Peyer's patch (tissue), 4 donors: ENCODE results near the gene WWP2.

Source experiments
- POLR2A ChIP-seq, 2 donors: fragments of 450-650 bp; IDR thresholded peaks; one replicate each; pipeline ENCODE4 v1.5.1; 2017; ENCODE audit warnings: antibody characterized with exemption in 2 of 2, mild to moderate bottlenecking in 2 of 2, moderate library complexity in 2 of 2
- TF ChIP-seq, protein P1 (sequence below), 6 experiments: fragments of 450-650 bp in 4 of 6; fragments of 200-600 bp in 2 of 6; sonication (generic) in 1 of 6; IDR thresholded peaks; one replicate each; pipeline ENCODE4 v1.5.1; 2017 to 2019; ENCODE audit warnings: antibody characterized with exemption in 6 of 6, mild to moderate bottlenecking in 3 of 6, moderate library complexity in 1 of 6

DNA sequence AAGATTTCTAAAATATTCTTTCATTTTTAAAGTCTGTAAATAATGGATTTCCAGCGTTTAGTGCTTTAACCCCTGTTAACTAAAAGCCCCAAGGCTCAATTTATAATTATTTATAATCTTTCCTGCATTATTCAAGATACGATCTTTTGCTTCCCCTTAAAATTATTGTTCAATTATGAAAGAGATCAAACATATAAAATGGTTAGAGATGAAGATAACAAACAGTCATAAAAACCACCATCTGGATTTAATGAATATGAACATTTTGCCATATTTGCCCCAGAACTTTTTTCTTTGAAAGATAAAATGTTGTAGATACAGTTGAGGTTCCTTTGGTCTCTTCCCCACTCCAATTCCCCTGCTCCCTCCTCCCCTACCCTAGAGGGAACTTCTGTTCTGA lies 17.6 kb downstream of the WWP2 start:
- TF ChIP-seq, protein P1, sequence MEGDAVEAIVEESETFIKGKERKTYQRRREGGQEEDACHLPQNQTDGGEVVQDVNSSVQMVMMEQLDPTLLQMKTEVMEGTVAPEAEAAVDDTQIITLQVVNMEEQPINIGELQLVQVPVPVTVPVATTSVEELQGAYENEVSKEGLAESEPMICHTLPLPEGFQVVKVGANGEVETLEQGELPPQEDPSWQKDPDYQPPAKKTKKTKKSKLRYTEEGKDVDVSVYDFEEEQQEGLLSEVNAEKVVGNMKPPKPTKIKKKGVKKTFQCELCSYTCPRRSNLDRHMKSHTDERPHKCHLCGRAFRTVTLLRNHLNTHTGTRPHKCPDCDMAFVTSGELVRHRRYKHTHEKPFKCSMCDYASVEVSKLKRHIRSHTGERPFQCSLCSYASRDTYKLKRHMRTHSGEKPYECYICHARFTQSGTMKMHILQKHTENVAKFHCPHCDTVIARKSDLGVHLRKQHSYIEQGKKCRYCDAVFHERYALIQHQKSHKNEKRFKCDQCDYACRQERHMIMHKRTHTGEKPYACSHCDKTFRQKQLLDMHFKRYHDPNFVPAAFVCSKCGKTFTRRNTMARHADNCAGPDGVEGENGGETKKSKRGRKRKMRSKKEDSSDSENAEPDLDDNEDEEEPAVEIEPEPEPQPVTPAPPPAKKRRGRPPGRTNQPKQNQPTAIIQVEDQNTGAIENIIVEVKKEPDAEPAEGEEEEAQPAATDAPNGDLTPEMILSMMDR (IDR thresholded peaks at IDR 0.05) = no peak
- no peak for TF ChIP-seq POLR2A (IDR thresholded peaks at IDR 0.05)
